Ascending aorta (tissue), 2 donors: Measurements from ENCODE around the gene ZNF835. TPM values are rescaled to one million over a fixed set of nuclear protein-coding genes. Genes with fewer than 3 reads are reported as not detected.

Source experiments
- DNase-seq, 2 donors: peaks; one replicate each; pipeline ENCODE4 v3.0.0-alpha.2; 2019; ENCODE audit warnings: low spot score in 2 of 2
- H3K27ac ChIP-seq, 2 donors: fragments of 200-600 bp; sonication (generic); one replicate each; pipeline ENCODE4 v1.5.1; 2016 to 2017; ENCODE audit warnings: mild to moderate bottlenecking in 1 of 2
- H3K27me3 ChIP-seq: fragments of 200-600 bp; sonication (generic); one replicate; pipeline ENCODE4 v1.5.1; 2017
- H3K36me3 ChIP-seq, 2 donors: fragments of 200-600 bp; sonication (generic); one replicate each; pipeline ENCODE4 v1.5.1; 2016
- H3K4me1 ChIP-seq, 2 donors: fragments of 200-600 bp; sonication (generic); one replicate each; pipeline ENCODE4 v1.5.1; 2016 to 2017; ENCODE audit warnings: mild to moderate bottlenecking in 1 of 2
- H3K4me3 ChIP-seq, 2 donors: fragments of 200-600 bp; sonication (generic); one replicate each; pipeline ENCODE4 v1.5.1; 2016 to 2017; ENCODE audit warnings: mild to moderate bottlenecking in 1 of 2
- H3K9me3 ChIP-seq, 2 donors: fragments of 200-600 bp; sonication (generic); one replicate each; pipeline ENCODE4 v1.5.1; 2016
- CTCF ChIP-seq, 3 experiments: fragments of 200-600 bp in 2 of 3; fragments of 450-650 bp in 1 of 3; sonication (generic) in 2 of 3; IDR thresholded peaks; one replicate each; pipeline ENCODE4 v1.5.1; 2016 to 2019; ENCODE audit warnings: antibody characterized with exemption in 3 of 3, mild to moderate bottlenecking in 1 of 3, moderate library complexity in 1 of 3
- intact Hi-C: fragments of 100-400 bp; cut with DNase I; formaldehyde crosslinking; loops from one replicate; pipeline ENCODE4 v1.15.1; 2023
- total RNA-seq: library from RNA; depleted of rRNA; stranded (reverse); fragments of >200 nt; gene quantifications from one replicate; pipeline ENCODE4 v1.1.0, GENCODE V29; 2016

ZNF835 gene
- total RNA-seq, 1 donor from 2014 or later: 4.0 TPM

- H3K27ac ChIP-seq: no peak overlapping the region
- intact Hi-C loops: no loop called here
- no peak overlapping the region for H3K4me3 ChIP-seq
- H3K36me3 ChIP-seq: peaks cover 7 to 18% of the 10 kb centered on the region in 2 donors
- peak in 1 of 2 donors; percentile 42 for DNase-seq
- peaks cover 0 to 2% of the 10 kb centered on the region in 2 donors for H3K9me3 ChIP-seq
- no peaks in the 10 kb centered on the region for H3K4me1 ChIP-seq
- H3K27me3 ChIP-seq: no peaks in the 10 kb centered on the region
- TF ChIP-seq CTCF (IDR thresholded peaks at IDR 0.05): no peak
Observed at GRCh38 chr19:56663931-56664500, 7.5 kb downstream of the ZNF835 start.

GRCh38 chr19:56661248-56661647 is 10.3 kb downstream of the ZNF835 start:
- no peak for DNase-seq
- Histone ChIP-seq H3K27ac (no peak overlapping the region), H3K4me3 (no peak overlapping the region), H3K4me1 (no peaks in the 10 kb centered on the region), H3K9me3 (peaks cover 0 to 13% of the 10 kb centered on the region in 2 donors), H3K27me3 (no peaks in the 10 kb centered on the region), H3K36me3 (peaks cover 7 to 18% of the 10 kb centered on the region in 2 donors)
- TF ChIP-seq CTCF (IDR thresholded peaks at IDR 0.05): no peak
- intact Hi-C loops: no loop called here

- Histone ChIP-seq H3K36me3 (peaks cover 7 to 18% of the 10 kb centered on the region in 2 donors), H3K27me3 (no peaks in the 10 kb centered on the region), H3K9me3 (peaks cover 0 to 14% of the 10 kb centered on the region in 2 donors), H3K4me1 (no peaks in the 10 kb centered on the region), H3K27ac (no peak overlapping the region), H3K4me3 (peak overlapping the region in 1 of 2 donors; percentile 34)
- intact Hi-C loops: no loop called here
- no peak for DNase-seq
- TF ChIP-seq CTCF (IDR thresholded peaks at IDR 0.05): peak in 1 of 3 experiments; percentile 16
Observed at GRCh38 chr19:56660381-56661107, 11.0 kb downstream of the ZNF835 start.

- intact Hi-C loops: no loop called here
- no peak for DNase-seq
Observed at GRCh38 chr19:56654151-56654550, 17.4 kb downstream of the ZNF835 start.

GRCh38 chr19:56643460-56643955 is 28.0 kb downstream of the ZNF835 start:
- DNase-seq: peak in 1 of 2 donors; percentile 31
- intact Hi-C loops: no loop called here
- Histone ChIP-seq H3K9me3 (peaks cover 6 to 57% of the 10 kb centered on the region in 2 donors), H3K4me1 (no peaks in the 10 kb centered on the region), H3K4me3 (no peak overlapping the region), H3K36me3 (no peaks in the 10 kb centered on the region), H3K27me3 (no peaks in the 10 kb centered on the region), H3K27ac (no peak overlapping the region)
- no peak for TF ChIP-seq CTCF (IDR thresholded peaks at IDR 0.05)

More at GRCh38 chr19:56654151-56654550, 17.4 kb downstream of the ZNF835 start:
- no peaks in the 10 kb centered on the region for H3K4me1 ChIP-seq
- no peak for TF ChIP-seq CTCF (IDR thresholded peaks at IDR 0.05)
- H3K9me3 ChIP-seq: peaks cover 0 to 35% of the 10 kb centered on the region in 2 donors
- H3K4me3 ChIP-seq: no peak overlapping the region
- H3K36me3 ChIP-seq: no peaks in the 10 kb centered on the region
- no peak overlapping the region for H3K27ac ChIP-seq
- no peaks in the 10 kb centered on the region for H3K27me3 ChIP-seq
